ENCODE data around the gene CD46.

CD46 gene

GRCh38 chr1:207833956-207834660 is 82.3 kb downstream of the CD46 start:
- no peak for DNase-seq (ENCODE audit: low read depth)
- H3K4me3 ChIP-seq (ENCODE audit: low read length) = no peak overlapping the region
- TF ChIP-seq CTCF (conservative IDR thresholded peaks at IDR 0.05; ENCODE audit: low read length) = no peak

- no peak for TF ChIP-seq CTCF (conservative IDR thresholded peaks at IDR 0.05; ENCODE audit: low read length)
- no peak for DNase-seq (ENCODE audit: low read depth)
- H3K4me3 ChIP-seq (ENCODE audit: low read length) = no peak overlapping the region
Measured at GRCh38 chr1:207835958-207836357, 84.1 kb downstream of the CD46 start.

- no peak for DNase-seq (ENCODE audit: low read depth)
- no peak for TF ChIP-seq CTCF (conservative IDR thresholded peaks at IDR 0.05; ENCODE audit: low read length)
- H3K4me3 ChIP-seq (ENCODE audit: low read length) = no peak overlapping the region
Measured at GRCh38 chr1:207836591-207837347, 84.9 kb downstream of the CD46 start.

GRCh38 chr1:207837673-207838072 is 85.8 kb downstream of the CD46 start:
- H3K4me3 ChIP-seq (ENCODE audit: low read length) = no peak overlapping the region
- TF ChIP-seq CTCF (conservative IDR thresholded peaks at IDR 0.05; ENCODE audit: low read length) = no peak
- DNase-seq (ENCODE audit: low read depth) = no peak

GRCh38 chr1:207838156-207839082 is 86.6 kb downstream of the CD46 start:
- no peak overlapping the region for H3K4me3 ChIP-seq (ENCODE audit: low read length)
- no peak for TF ChIP-seq CTCF (conservative IDR thresholded peaks at IDR 0.05; ENCODE audit: low read length)
- no peak for DNase-seq (ENCODE audit: low read depth)

- no peak overlapping the region for H3K4me3 ChIP-seq (ENCODE audit: low read length)
- TF ChIP-seq CTCF (conservative IDR thresholded peaks at IDR 0.05; ENCODE audit: low read length) = no peak
- no peak for DNase-seq (ENCODE audit: low read depth)
Measured at GRCh38 chr1:207839083-207839413, 87.2 kb downstream of the CD46 start.

All from AG10803 (cell line).